Liver (tissue), 9 donors: ENCODE measurements around the gene CFAP97D2. TPM values are rescaled to one million over a fixed set of nuclear protein-coding genes. Genes with fewer than 3 reads are reported as not detected.

Experiments
- DNase-seq: peaks from one replicate; pipeline ENCODE4 v3.0.0-alpha.2; 2017; ENCODE audit warnings: low spot score
- H3K27ac ChIP-seq, 2 donors: one replicate each; pipeline ENCODE4 v1.7.0; 2013; ENCODE audit warnings: inconsistent platforms in 2 of 2, low read length in 2 of 2, control low read depth in 1 of 2, low read depth in 1 of 2, mild to moderate bottlenecking in 1 of 2
- H3K27me3 ChIP-seq, 4 donors: one replicate each; pipeline versions ENCODE4 v1.6.1 to v1.7.0; 2013; ENCODE audit warnings: low read length in 3 of 4, inconsistent platforms in 1 of 4, mild to moderate bottlenecking in 1 of 4, moderate library complexity in 1 of 4; ENCODE audit not compliant: control insufficient read depth in 4 of 4, insufficient read depth in 4 of 4
- H3K36me3 ChIP-seq, 4 donors: one replicate each; pipeline versions ENCODE4 v1.6.1 to v1.7.0; 2013; ENCODE audit warnings: low read length in 3 of 4, mild to moderate bottlenecking in 3 of 4, low read depth in 1 of 4, moderate library complexity in 1 of 4; ENCODE audit not compliant: control insufficient read depth in 4 of 4, insufficient read depth in 3 of 4
- H3K4me1 ChIP-seq, 4 donors: one replicate each; pipeline versions ENCODE4 v1.6.1 to v1.7.0; 2013; ENCODE audit warnings: low read length in 3 of 4, mild to moderate bottlenecking in 3 of 4, moderate library complexity in 1 of 4; ENCODE audit not compliant: control insufficient read depth in 4 of 4, insufficient read depth in 4 of 4
- H3K4me3 ChIP-seq, 3 donors: one replicate each; pipeline versions ENCODE4 v1.6.1 to v1.7.0; 2013; ENCODE audit warnings: low read length in 3 of 3, control low read depth in 1 of 3, low read depth in 1 of 3, mild to moderate bottlenecking in 1 of 3
- H3K9ac ChIP-seq, 2 donors: one replicate each; pipeline ENCODE4 v1.7.0; 2013; ENCODE audit warnings: low read length in 2 of 2, mild to moderate bottlenecking in 2 of 2, moderate library complexity in 2 of 2, control low read depth in 1 of 2, low read depth in 1 of 2
- H3K9me3 ChIP-seq, 4 donors: one replicate each; pipeline versions ENCODE4 v1.6.1 to v1.7.0; 2013; ENCODE audit warnings: low read length in 3 of 4; ENCODE audit not compliant: control insufficient read depth in 4 of 4
- ATF3 ChIP-seq: IDR thresholded peaks from 2 replicates; pipeline ENCODE4 v1.6.1; 2016; ENCODE audit warnings: antibody characterized with exemption
- CTCF ChIP-seq: fragments of 150-350 bp; IDR thresholded peaks from 2 replicates; pipeline ENCODE4 v1.5.1; 2017; ENCODE audit warnings: improper control_type of control experiment, low read depth, low read length; ENCODE audit not compliant: missing input control
- EGR1 ChIP-seq, 2 donors: IDR thresholded peaks; 2 replicates each; pipeline ENCODE4 v1.6.1; 2016 to 2018; ENCODE audit warnings: antibody characterized with exemption in 2 of 2, low read depth in 2 of 2
- FOXA1 ChIP-seq: IDR thresholded peaks from 2 replicates; pipeline ENCODE4 v1.6.1; 2016; ENCODE audit warnings: antibody characterized with exemption
- FOXA2 ChIP-seq: IDR thresholded peaks from 2 replicates; pipeline ENCODE4 v1.6.1; 2016; ENCODE audit warnings: antibody characterized with exemption
- GABPA ChIP-seq, 2 donors: IDR thresholded peaks in 1 of 2; conservative IDR thresholded peaks in 1 of 2; 2 replicates each; pipeline ENCODE4 v1.6.1; 2016; ENCODE audit warnings: antibody characterized with exemption in 2 of 2, mild to moderate bottlenecking in 1 of 2, moderate library complexity in 1 of 2
- HNF4A ChIP-seq, 2 donors: conservative IDR thresholded peaks; 2 replicates each; pipeline ENCODE4 v1.6.1; 2016; ENCODE audit warnings: antibody characterized with exemption in 2 of 2, mild to moderate bottlenecking in 2 of 2
- HNF4G ChIP-seq: IDR thresholded peaks from 2 replicates; pipeline ENCODE4 v1.6.1; 2016; ENCODE audit warnings: antibody characterized with exemption
- MAX ChIP-seq: IDR thresholded peaks from 2 replicates; pipeline ENCODE4 v1.6.1; 2016; ENCODE audit warnings: antibody characterized with exemption
- NR2F2 ChIP-seq: IDR thresholded peaks from 2 replicates; pipeline ENCODE4 v1.6.1; 2016; ENCODE audit warnings: antibody characterized with exemption
- RAD21 ChIP-seq, 2 donors: IDR thresholded peaks; 2 replicates each; pipeline ENCODE4 v1.6.1; 2016; ENCODE audit warnings: antibody characterized with exemption in 2 of 2, mild to moderate bottlenecking in 2 of 2
- REST ChIP-seq: IDR thresholded peaks from 2 replicates; pipeline ENCODE4 v1.6.1; 2016; ENCODE audit warnings: antibody characterized with exemption, mild to moderate bottlenecking
- RXRA ChIP-seq, 2 donors: IDR thresholded peaks; 2 replicates each; pipeline ENCODE4 v1.6.1; 2017 to 2018; ENCODE audit warnings: antibody characterized with exemption in 2 of 2, mild to moderate bottlenecking in 1 of 2
- SP1 ChIP-seq: IDR thresholded peaks from 2 replicates; pipeline ENCODE4 v1.6.1; 2018; ENCODE audit warnings: antibody characterized with exemption, mild to moderate bottlenecking
- TAF1 ChIP-seq: conservative IDR thresholded peaks from 2 replicates; pipeline ENCODE4 v1.6.1; 2016; ENCODE audit warnings: antibody characterized with exemption, mild to moderate bottlenecking
- YY1 ChIP-seq: IDR thresholded peaks from 2 replicates; pipeline ENCODE4 v1.6.1; 2016; ENCODE audit warnings: antibody characterized with exemption, mild to moderate bottlenecking
- WGBS: extraction: QIAGEN DNeasy Blood & Tissue Kit; methylation state at CpG from one replicate; pipeline ENCODE4 v1.1.7; 2013; 5-methylcytosine and 5-hydroxymethylcytosine counted together
- polyA plus RNA-seq, 2 donors: library from polyadenylated mRNA; stranded (reverse) in 1 of 2; unstranded in 1 of 2; fragments of 200-250 nt in 1 of 2; fragments of >200 nt in 1 of 2; fragmentation: Nextera tagmentation in 1 of 2; extraction: Ambion mirVana in 1 of 2; gene quantifications; one replicate each; pipeline versions ENCODE4 v1.2.1 to v1.2.3, GENCODE V29; 2013 to 2015
- total RNA-seq, 2 donors: library from RNA; depleted of rRNA; stranded (reverse); fragments of >200 nt; gene quantifications; one replicate each; pipeline ENCODE4 v1.2.3, GENCODE V29; 2014
- donor health status: healthy.
- donor health status: healthy.
- donor health status: healthy.
- donor health status: healthy.
- donor health status: healthy.

CFAP97D2 gene
- total and polyA plus RNA-seq, 4 donors = not detected

GRCh38 chr13:114152285-114152645, 26.8 kb upstream of the CFAP97D2 start:
- 83% methylated on average over 7 of the region's 7 CpGs for WGBS
- H3K4me1 ChIP-seq = peaks cover 0 to 4% (median 3%) of the 10 kb centered on the region in 4 donors
- no peak overlapping the region for H3K27ac ChIP-seq

GRCh38 chr13:114152831-114153371, 26.2 kb upstream of the CFAP97D2 start:
- H3K27me3 ChIP-seq = no peaks in the 10 kb centered on the region
- no peaks in the 10 kb centered on the region for H3K36me3 ChIP-seq
- H3K9ac ChIP-seq = no peak overlapping the region
- no peaks in the 10 kb centered on the region for H3K9me3 ChIP-seq
- H3K27ac ChIP-seq = no peak overlapping the region
- peaks cover 0 to 4% (median 3%) of the 10 kb centered on the region in 4 donors for H3K4me1 ChIP-seq
- no peak for DNase-seq
- H3K4me3 ChIP-seq = no peak overlapping the region
- WGBS = 62% methylated on average over 20 of the region's 20 CpGs
- TF ChIP-seq RAD21 (IDR thresholded peaks at IDR 0.05) (no peak), YY1 (no peak), SP1 (no peak), TAF1 (no peak), CTCF (no peak), MAX (no peak), ATF3 (no peak), GABPA (IDR thresholded peaks at IDR 0.05 in 1 of 2, conservative IDR thresholded peaks at IDR 0.05 in 1 of 2) (no peak), HNF4G (no peak), REST (no peak), FOXA2 (no peak), FOXA1 (no peak), HNF4A (conservative IDR thresholded peaks at IDR 0.05) (no peak), EGR1 (IDR thresholded peaks at IDR 0.05; ENCODE audit: low read depth in 2 of 2) (no peak), NR2F2 (no peak)

More at GRCh38 chr13:114152285-114152645, 26.8 kb upstream of the CFAP97D2 start:
- Histone ChIP-seq H3K36me3 (no peaks in the 10 kb centered on the region), H3K27me3 (no peaks in the 10 kb centered on the region), H3K4me3 (no peak overlapping the region), H3K9me3 (no peaks in the 10 kb centered on the region), H3K9ac (no peak overlapping the region)
- no peak for TF ChIP-seq RXRA (IDR thresholded peaks at IDR 0.05)
- no peak for TF ChIP-seq NR2F2
- TF ChIP-seq GABPA (IDR thresholded peaks at IDR 0.05 in 1 of 2, conservative IDR thresholded peaks at IDR 0.05 in 1 of 2) = no peak
- TF ChIP-seq YY1 = no peak
- no peak for TF ChIP-seq REST
- no peak for TF ChIP-seq TAF1
- no peak for TF ChIP-seq RAD21 (IDR thresholded peaks at IDR 0.05)
- DNase-seq = no peak
